ENCODE measurements around the gene RBFOX1. TPM values are rescaled to one million over a fixed set of nuclear protein-coding genes. Genes with fewer than 3 reads are reported as not detected.

RBFOX1 gene
- total and polyA plus RNA-seq, 4 experiments from 2014 or later, result not detected

GRCh38 chr16:7688811-7689210, 356.2 kb downstream of the RBFOX1 start:
- Histone ChIP-seq H3K27me3 (ENCODE audit: insufficient read depth, low read length) (no peaks in the 10 kb centered on the region), H3K36me3 (ENCODE audit: insufficient read depth, low read length) (no peaks in the 10 kb centered on the region), H3K4me1 (ENCODE audit: insufficient read depth, low read length) (no peaks in the 10 kb centered on the region), H3K27ac (ENCODE audit: low read depth, low read length) (no peak overlapping the region), H3K9me3 (ENCODE audit: control insufficient read depth in 1 of 2, low read length in 2 of 2) (no peaks in the 10 kb centered on the region), H3K4me3 (ENCODE audit: low read length in 2 of 2) (no peak overlapping the region)
- ChIA-PET CTCF (ENCODE audit: partially characterized antibody) (no interaction called here), POLR2A (ENCODE audit: partially characterized antibody) (no interaction called here)
- no peaks in the 10 kb centered on the region for H3K4me1 Mint-ChIP-seq
- peaks cover 0 to 18% (median 8%) of the 10 kb centered on the region in 8 donors for H3K9me3 Mint-ChIP-seq
- H3K27me3 Mint-ChIP-seq, result no peaks in the 10 kb centered on the region
- intact Hi-C loops (cut with micrococcal nuclease), result no loop called here
- H3K27ac Mint-ChIP-seq, result no peak overlapping the region
- no peak overlapping the region for H3K4me3 Mint-ChIP-seq
- H3K36me3 Mint-ChIP-seq, result no peaks in the 10 kb centered on the region
- no peak for DNase-seq

- Mint-ChIP-seq H3K9me3 (peaks cover 0 to 18% (median 8%) of the 10 kb centered on the region in 8 donors), H3K27me3 (no peaks in the 10 kb centered on the region), H3K4me3 (no peak overlapping the region), H3K36me3 (no peaks in the 10 kb centered on the region), H3K4me1 (no peaks in the 10 kb centered on the region), H3K27ac (no peak overlapping the region)
- ChIA-PET CTCF (ENCODE audit: partially characterized antibody) (no interaction called here), POLR2A (ENCODE audit: partially characterized antibody) (no interaction called here)
- no peak for DNase-seq
- Histone ChIP-seq H3K4me3 (ENCODE audit: low read length in 2 of 2) (no peak overlapping the region), H3K27me3 (ENCODE audit: insufficient read depth, low read length) (no peaks in the 10 kb centered on the region), H3K9me3 (ENCODE audit: control insufficient read depth in 1 of 2, low read length in 2 of 2) (no peaks in the 10 kb centered on the region), H3K4me1 (ENCODE audit: insufficient read depth, low read length) (no peaks in the 10 kb centered on the region), H3K36me3 (ENCODE audit: insufficient read depth, low read length) (no peaks in the 10 kb centered on the region), H3K27ac (ENCODE audit: low read depth, low read length) (no peak overlapping the region)
- intact Hi-C loops (cut with micrococcal nuclease), result no loop called here
These were observed 356.6 kb downstream of the RBFOX1 start for GRCh38 chr16:7689234-7689633.

- Mint-ChIP-seq H3K27ac (no peak overlapping the region), H3K4me3 (no peak overlapping the region), H3K4me1 (no peaks in the 10 kb centered on the region), H3K9me3 (peaks cover 2 to 17% (median 10%) of the 10 kb centered on the region in 8 donors), H3K36me3 (no peaks in the 10 kb centered on the region), H3K27me3 (no peaks in the 10 kb centered on the region)
- CTCF ChIA-PET (ENCODE audit: partially characterized antibody), result no interaction called here
- Histone ChIP-seq H3K27me3 (ENCODE audit: insufficient read depth, low read length) (no peaks in the 10 kb centered on the region), H3K27ac (ENCODE audit: low read depth, low read length) (no peak overlapping the region), H3K9me3 (ENCODE audit: control insufficient read depth in 1 of 2, low read length in 2 of 2) (no peaks in the 10 kb centered on the region), H3K4me3 (ENCODE audit: low read length in 2 of 2) (no peak overlapping the region), H3K4me1 (ENCODE audit: insufficient read depth, low read length) (no peaks in the 10 kb centered on the region), H3K36me3 (ENCODE audit: insufficient read depth, low read length) (no peaks in the 10 kb centered on the region)
- intact Hi-C loops (cut with micrococcal nuclease), result no loop called here
- no peak for DNase-seq
- POLR2A ChIA-PET (ENCODE audit: partially characterized antibody), result no interaction called here
These were observed 358.9 kb downstream of the RBFOX1 start for GRCh38 chr16:7691533-7691932.

DNA sequence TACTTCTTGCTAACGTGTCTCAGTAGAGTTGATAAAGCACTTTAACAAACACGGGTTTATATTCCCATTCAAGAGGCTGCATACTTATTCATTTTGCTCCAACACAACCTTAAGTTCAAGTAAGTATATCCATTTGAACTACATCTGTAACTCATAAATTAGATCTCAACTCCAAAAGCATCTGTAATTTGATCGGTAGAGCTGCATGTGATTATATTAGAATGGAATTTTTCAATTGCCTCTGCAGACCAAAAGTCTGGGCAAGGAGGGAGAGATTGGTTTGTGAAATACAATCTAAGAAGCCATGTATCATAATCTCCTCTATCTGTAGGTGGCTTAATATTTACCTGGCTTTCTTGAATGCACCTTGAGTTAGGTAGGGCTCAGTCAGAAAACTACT, 371.0 kb downstream of the RBFOX1 start:
- H3K27me3 Mint-ChIP-seq, result no peaks in the 10 kb centered on the region
- H3K27me3 ChIP-seq (ENCODE audit: insufficient read depth, low read length), result no peaks in the 10 kb centered on the region
- DNase-seq, result no peak
- H3K27ac Mint-ChIP-seq, result no peak overlapping the region
- no peaks in the 10 kb centered on the region for H3K36me3 Mint-ChIP-seq
- peaks cover 2 to 29% (median 15%) of the 10 kb centered on the region in 8 donors for H3K9me3 Mint-ChIP-seq
- H3K4me1 Mint-ChIP-seq, result no peaks in the 10 kb centered on the region
- no peaks in the 10 kb centered on the region for H3K4me1 ChIP-seq (ENCODE audit: insufficient read depth, low read length)
- no peaks in the 10 kb centered on the region for H3K9me3 ChIP-seq (ENCODE audit: control insufficient read depth in 1 of 2, low read length in 2 of 2)
- ChIA-PET POLR2A (ENCODE audit: partially characterized antibody) (no interaction called here), CTCF (ENCODE audit: partially characterized antibody) (no interaction called here)
- H3K36me3 ChIP-seq (ENCODE audit: insufficient read depth, low read length), result no peaks in the 10 kb centered on the region
- intact Hi-C loops (cut with micrococcal nuclease), result no loop called here
- H3K4me3 ChIP-seq (ENCODE audit: low read length in 2 of 2), result no peak overlapping the region
- H3K27ac ChIP-seq (ENCODE audit: low read depth, low read length), result no peak overlapping the region
- H3K4me3 Mint-ChIP-seq, result no peak overlapping the region

DNA sequence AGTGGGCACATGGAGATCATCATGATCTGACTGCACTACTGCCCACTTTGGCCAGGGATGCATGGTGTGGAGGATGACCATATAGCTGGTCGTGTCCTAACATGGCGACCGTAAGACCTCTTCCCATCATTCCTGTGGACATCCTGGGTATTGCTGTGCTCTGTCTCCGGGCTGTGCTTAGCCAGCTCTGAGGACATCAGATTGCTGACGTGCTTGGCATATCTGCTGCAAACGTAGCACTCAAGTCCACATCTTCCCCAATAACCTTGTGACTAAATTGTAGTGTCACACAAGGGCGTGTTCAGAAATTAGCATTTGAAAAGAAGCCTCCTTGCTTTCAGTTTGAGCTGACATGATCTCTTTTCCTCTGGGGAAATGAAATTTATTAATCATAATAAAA, 373.2 kb downstream of the RBFOX1 start:
- intact Hi-C loops (cut with micrococcal nuclease), result no loop called here
- CTCF ChIA-PET (ENCODE audit: partially characterized antibody), result no interaction called here
- H3K4me3 ChIP-seq (ENCODE audit: low read length in 2 of 2), result no peak overlapping the region
- no peak for DNase-seq
- no peaks in the 10 kb centered on the region for H3K9me3 ChIP-seq (ENCODE audit: control insufficient read depth in 1 of 2, low read length in 2 of 2)
- H3K36me3 Mint-ChIP-seq, result no peaks in the 10 kb centered on the region
- no peak overlapping the region for H3K4me3 Mint-ChIP-seq
- H3K27ac Mint-ChIP-seq, result no peak overlapping the region
- H3K9me3 Mint-ChIP-seq, result peaks cover 0 to 39% (median 19%) of the 10 kb centered on the region in 8 donors
- no peaks in the 10 kb centered on the region for H3K27me3 Mint-ChIP-seq
- no peaks in the 10 kb centered on the region for H3K4me1 Mint-ChIP-seq
- no peaks in the 10 kb centered on the region for H3K36me3 ChIP-seq (ENCODE audit: insufficient read depth, low read length)
- POLR2A ChIA-PET (ENCODE audit: partially characterized antibody), result no interaction called here
- no peaks in the 10 kb centered on the region for H3K4me1 ChIP-seq (ENCODE audit: insufficient read depth, low read length)
- H3K27me3 ChIP-seq (ENCODE audit: insufficient read depth, low read length), result no peaks in the 10 kb centered on the region
- H3K27ac ChIP-seq (ENCODE audit: low read depth, low read length), result no peak overlapping the region

DNA sequence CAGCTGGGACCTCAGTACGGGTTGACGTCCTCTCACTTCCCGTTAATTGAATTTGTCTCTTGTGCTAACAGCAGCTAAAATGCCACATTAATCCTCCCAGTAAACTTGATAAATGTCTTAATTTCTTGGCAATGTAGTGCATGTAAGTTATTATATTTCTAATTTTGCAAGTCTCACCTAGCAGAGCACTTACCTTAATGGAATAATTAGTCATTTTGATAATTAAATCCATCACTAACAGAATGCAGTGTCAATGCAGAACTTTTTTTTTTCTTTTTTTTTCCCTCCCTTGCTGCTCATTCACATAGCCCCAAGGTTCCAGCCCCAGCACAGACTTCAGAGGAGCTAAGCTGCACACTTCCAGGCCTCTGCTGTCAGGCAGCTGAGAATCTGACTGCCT, 376.5 kb downstream of the RBFOX1 start:
- no peak for DNase-seq
- Mint-ChIP-seq H3K36me3 (no peaks in the 10 kb centered on the region), H3K9me3 (peaks cover 0 to 29% (median 18%) of the 10 kb centered on the region in 8 donors), H3K27me3 (no peaks in the 10 kb centered on the region), H3K4me3 (no peak overlapping the region), H3K4me1 (no peaks in the 10 kb centered on the region), H3K27ac (no peak overlapping the region)
- ChIA-PET POLR2A (ENCODE audit: partially characterized antibody) (no interaction called here), CTCF (ENCODE audit: partially characterized antibody) (no interaction called here)
- Histone ChIP-seq H3K27me3 (ENCODE audit: insufficient read depth, low read length) (no peaks in the 10 kb centered on the region), H3K9me3 (ENCODE audit: control insufficient read depth in 1 of 2, low read length in 2 of 2) (no peaks in the 10 kb centered on the region), H3K4me3 (ENCODE audit: low read length in 2 of 2) (no peak overlapping the region), H3K36me3 (ENCODE audit: insufficient read depth, low read length) (no peaks in the 10 kb centered on the region), H3K4me1 (ENCODE audit: insufficient read depth, low read length) (no peaks in the 10 kb centered on the region), H3K27ac (ENCODE audit: low read depth, low read length) (no peak overlapping the region)
- intact Hi-C loops (cut with micrococcal nuclease), result no loop called here

DNA sequence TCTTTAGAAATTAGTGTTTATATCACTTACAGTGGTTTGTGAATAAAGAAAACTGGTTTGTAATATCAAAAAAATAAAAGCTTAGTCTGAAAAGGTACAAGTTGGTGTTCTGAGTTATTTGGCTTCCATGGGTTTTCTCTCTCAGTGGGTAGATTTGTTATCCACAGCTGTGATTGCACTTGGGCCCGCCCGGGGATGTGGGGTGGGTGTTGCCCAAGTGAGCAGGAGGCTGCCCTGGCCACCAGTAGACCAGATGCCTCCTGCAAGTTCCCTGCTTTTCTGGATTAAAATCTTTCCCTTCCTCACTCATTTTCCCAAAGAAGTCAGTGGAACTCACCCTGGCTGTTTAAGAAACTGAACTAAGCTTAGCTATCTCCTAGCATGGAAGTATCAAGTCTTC, 380.6 kb downstream of the RBFOX1 start:
- Histone ChIP-seq H3K4me1 (ENCODE audit: insufficient read depth, low read length) (no peaks in the 10 kb centered on the region), H3K9me3 (ENCODE audit: control insufficient read depth in 1 of 2, low read length in 2 of 2) (no peaks in the 10 kb centered on the region), H3K27ac (ENCODE audit: low read depth, low read length) (no peak overlapping the region), H3K27me3 (ENCODE audit: insufficient read depth, low read length) (no peaks in the 10 kb centered on the region), H3K36me3 (ENCODE audit: insufficient read depth, low read length) (no peaks in the 10 kb centered on the region), H3K4me3 (ENCODE audit: low read length in 2 of 2) (no peak overlapping the region)
- intact Hi-C loops (cut with micrococcal nuclease), result no loop called here
- Mint-ChIP-seq H3K9me3 (peaks cover 3 to 20% (median 12%) of the 10 kb centered on the region in 8 donors), H3K27me3 (no peaks in the 10 kb centered on the region), H3K4me3 (no peak overlapping the region), H3K27ac (no peak overlapping the region), H3K36me3 (no peaks in the 10 kb centered on the region), H3K4me1 (no peaks in the 10 kb centered on the region)
- ChIA-PET CTCF (ENCODE audit: partially characterized antibody) (no interaction called here), POLR2A (ENCODE audit: partially characterized antibody) (no interaction called here)
- no peak for DNase-seq

DNA sequence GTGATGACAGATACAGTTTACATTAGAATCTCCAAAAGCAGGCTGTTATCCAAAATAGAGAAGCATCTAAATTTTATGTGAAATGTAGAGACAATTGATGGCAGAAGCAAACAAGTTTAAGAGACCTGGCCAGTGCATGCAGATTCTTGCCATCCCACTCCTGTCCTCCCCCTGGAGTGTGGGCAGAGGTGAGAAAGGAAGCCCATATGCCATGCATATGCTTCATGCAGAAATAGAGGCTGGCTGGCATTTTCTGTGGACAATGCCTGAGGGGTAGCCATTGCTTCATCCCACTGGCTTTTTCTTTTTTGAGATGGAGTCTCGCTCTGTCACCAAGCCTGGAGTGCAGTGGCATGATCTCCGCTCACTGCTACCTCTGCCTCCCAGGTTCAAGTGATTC, 382.1 kb downstream of the RBFOX1 start:
- H3K27me3 Mint-ChIP-seq, result no peaks in the 10 kb centered on the region
- H3K4me1 Mint-ChIP-seq, result no peaks in the 10 kb centered on the region
- POLR2A ChIA-PET (ENCODE audit: partially characterized antibody), result no interaction called here
- H3K36me3 Mint-ChIP-seq, result no peaks in the 10 kb centered on the region
- H3K36me3 ChIP-seq (ENCODE audit: insufficient read depth, low read length), result no peaks in the 10 kb centered on the region
- CTCF ChIA-PET (ENCODE audit: partially characterized antibody), result no interaction called here
- no peaks in the 10 kb centered on the region for H3K9me3 ChIP-seq (ENCODE audit: control insufficient read depth in 1 of 2, low read length in 2 of 2)
- H3K27me3 ChIP-seq (ENCODE audit: insufficient read depth, low read length), result no peaks in the 10 kb centered on the region
- H3K4me3 Mint-ChIP-seq, result no peak overlapping the region
- intact Hi-C loops (cut with micrococcal nuclease), result no loop called here
- H3K9me3 Mint-ChIP-seq, result peaks cover 3 to 12% (median 8%) of the 10 kb centered on the region in 8 donors
- H3K27ac Mint-ChIP-seq, result no peak overlapping the region
- no peak for DNase-seq
- H3K4me3 ChIP-seq (ENCODE audit: low read length in 2 of 2), result no peak overlapping the region
- H3K27ac ChIP-seq (ENCODE audit: low read depth, low read length), result no peak overlapping the region
- H3K4me1 ChIP-seq (ENCODE audit: insufficient read depth, low read length), result no peaks in the 10 kb centered on the region

Data from CD4-positive, alpha-beta memory T cell (primary cell).